Stimulated activated naive CD4-positive, alpha-beta T cell treated with Interleukin-2 at 50 U/mL for 16 hours (primary cell): Measurements from ENCODE around the gene PPFIA1.

Experiments used
- DNase-seq: peaks from one replicate; lab custom pipeline; 2025; lab: John Stamatoyannopoulos, UW

Gene PPFIA1

GRCh38 chr11:70432065-70432464 is 161.6 kb downstream of the PPFIA1 start:
- no peak for DNase-seq

- DNase-seq = no peak
These were observed 162.1 kb downstream of the PPFIA1 start for GRCh38 chr11:70432580-70432979.

GRCh38 chr11:70433038-70433437 is 162.5 kb downstream of the PPFIA1 start:
- no peak for DNase-seq

GRCh38 chr11:70433526-70433925 is 163.0 kb downstream of the PPFIA1 start:
- no peak for DNase-seq
